GM13976 (cell line): ENCODE measurements around the gene CCDC126.

Experiments used
- DNase-seq: peaks from one replicate; pipeline ENCODE4 v3.0.0; 2012; ENCODE audit warnings: low spot score
- in situ Hi-C: fragments of 300-500 bp; cut with MboI; formaldehyde crosslinking; loops from one replicate; pipeline ENCODE4 v1.12.0; 2022; ENCODE audit warnings: low sequenced_read_pairs, mixed read lengths, inconsistent platforms; ENCODE audit not compliant: unreplicated experiment
- TF ChIP-seq, protein P1 (sequence below): IDR thresholded peaks from 2 replicates; pipeline ENCODE4 v1.5.1; 2012; ENCODE audit warnings: borderline replicate concordance, mild to moderate bottlenecking; ENCODE audit not compliant: insufficient read depth; ENCODE audit errors: extremely low read depth, missing control alignments, control extremely low read depth

Gene CCDC126

DNA sequence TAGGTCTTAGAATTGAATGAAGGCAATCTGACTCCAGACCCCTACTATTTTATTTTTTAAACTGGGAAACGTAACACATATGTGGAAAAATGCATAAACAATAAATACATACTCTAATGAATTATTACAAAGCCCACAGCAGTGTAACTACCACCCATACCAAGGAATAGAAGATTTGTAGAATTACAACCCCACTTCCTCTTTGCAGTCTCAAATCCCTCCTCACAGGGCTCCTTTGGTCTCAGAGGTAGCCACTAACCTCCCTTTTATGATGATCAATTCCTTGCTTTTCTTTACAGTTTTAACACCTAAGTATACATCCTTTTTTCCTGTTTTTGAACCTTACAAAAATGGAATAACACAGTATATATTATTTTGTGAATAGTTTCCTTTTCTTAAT lies 6.7 kb upstream of the CCDC126 start:
- no peak for DNase-seq
- in situ Hi-C loops, result no loop called here
- TF ChIP-seq, protein P1, sequence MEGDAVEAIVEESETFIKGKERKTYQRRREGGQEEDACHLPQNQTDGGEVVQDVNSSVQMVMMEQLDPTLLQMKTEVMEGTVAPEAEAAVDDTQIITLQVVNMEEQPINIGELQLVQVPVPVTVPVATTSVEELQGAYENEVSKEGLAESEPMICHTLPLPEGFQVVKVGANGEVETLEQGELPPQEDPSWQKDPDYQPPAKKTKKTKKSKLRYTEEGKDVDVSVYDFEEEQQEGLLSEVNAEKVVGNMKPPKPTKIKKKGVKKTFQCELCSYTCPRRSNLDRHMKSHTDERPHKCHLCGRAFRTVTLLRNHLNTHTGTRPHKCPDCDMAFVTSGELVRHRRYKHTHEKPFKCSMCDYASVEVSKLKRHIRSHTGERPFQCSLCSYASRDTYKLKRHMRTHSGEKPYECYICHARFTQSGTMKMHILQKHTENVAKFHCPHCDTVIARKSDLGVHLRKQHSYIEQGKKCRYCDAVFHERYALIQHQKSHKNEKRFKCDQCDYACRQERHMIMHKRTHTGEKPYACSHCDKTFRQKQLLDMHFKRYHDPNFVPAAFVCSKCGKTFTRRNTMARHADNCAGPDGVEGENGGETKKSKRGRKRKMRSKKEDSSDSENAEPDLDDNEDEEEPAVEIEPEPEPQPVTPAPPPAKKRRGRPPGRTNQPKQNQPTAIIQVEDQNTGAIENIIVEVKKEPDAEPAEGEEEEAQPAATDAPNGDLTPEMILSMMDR, result no peak

DNA sequence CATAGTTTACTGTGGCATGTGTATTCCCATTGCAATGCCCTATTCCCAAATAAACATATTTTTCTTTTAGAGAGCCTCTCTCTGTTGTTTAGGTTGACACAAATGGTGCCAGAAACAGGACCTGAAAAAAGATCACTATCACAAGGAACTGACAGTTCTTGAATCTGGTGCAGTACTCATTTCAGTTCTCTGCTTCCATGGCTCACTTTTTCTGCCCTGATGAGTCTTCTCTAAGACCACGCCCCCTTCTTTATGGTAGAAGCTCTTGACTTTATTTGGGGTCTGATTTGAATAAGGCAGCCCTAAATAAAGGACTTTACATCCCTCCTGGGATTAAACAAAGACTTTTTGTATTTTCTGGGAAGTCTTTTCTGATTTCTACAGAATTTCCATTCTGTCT lies 3.5 kb upstream of the CCDC126 start:
- in situ Hi-C loops, result no loop called here
- DNase-seq, result peak; percentile 42
- TF ChIP-seq, protein P1, result no peak

DNA sequence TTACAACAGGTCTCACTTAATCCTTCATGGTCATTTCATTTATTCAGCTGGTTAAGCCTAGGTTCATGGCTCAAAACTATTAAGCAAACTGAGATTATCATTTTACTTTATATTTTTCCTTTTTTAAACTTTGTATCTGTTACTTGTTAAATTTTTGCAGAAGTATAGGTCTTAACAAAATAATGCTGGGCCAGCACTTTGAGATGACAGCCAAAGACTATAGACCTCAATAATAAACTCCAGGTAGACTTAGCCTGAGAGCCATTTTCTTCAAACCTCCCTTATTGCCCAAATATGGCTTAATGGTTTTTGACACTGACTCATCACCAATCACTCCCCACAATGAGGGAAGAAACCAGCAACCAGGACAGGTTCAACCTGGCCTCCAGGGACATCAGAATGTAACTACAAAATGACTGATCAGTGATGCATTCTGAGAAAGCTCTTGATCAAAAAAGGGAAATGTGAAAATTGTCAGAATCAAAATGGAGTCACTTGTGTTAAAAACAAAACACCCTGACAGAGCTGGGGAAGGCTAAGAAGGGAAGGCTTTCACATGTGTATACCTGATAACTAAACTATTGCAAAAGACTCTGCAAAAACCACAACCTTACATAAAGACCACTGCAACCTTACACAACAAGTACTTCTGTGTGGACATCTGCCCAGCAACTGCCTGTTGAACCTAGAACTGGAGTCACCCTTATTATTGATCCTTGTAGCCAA lies 2.1 kb upstream of the CCDC126 start:
- in situ Hi-C loops, result no loop called here
- peak; percentile 79 for DNase-seq
- TF ChIP-seq, protein P1, result no peak

DNA sequence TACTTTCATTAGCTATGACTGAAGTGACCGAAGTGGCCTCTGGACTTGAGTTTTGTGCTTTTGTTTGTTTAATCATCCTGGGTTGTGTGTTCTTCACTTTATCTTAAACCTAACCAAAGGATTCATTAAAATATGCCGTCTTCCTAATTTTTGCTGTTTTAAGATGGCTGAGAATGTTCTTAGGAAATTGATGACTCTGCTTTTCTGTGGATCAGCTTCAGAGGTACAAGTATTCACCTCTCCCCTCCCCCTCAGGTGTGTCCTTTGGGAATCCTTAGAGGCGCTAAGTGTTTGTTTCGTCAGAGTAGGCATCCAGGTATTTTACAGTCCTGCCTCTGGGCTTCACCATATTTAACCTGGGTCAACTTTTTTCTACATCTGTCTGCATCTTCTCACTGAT lies 1.1 kb downstream of the CCDC126 start:
- in situ Hi-C loops, result no loop called here
- TF ChIP-seq, protein P1, result no peak
- DNase-seq, result no peak

DNA sequence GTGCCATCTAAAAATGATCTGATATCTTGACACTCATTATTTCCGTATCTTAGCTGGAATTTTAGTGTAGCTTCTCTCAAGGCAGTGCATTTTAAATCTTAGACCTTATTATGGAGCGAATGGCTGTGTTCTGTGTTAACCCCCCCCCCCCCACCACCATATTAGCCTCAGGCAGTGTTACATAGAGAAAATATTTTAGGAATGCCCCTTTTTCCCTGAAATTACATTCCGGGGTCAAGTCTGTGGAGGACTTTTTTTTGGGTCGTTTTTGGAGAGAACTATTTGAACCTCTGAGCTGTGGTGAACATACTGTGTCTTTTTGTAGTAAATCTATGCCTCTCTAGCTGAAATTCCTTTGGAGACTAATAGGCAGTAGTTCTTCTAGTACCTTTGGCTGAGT lies 3.1 kb downstream of the CCDC126 start:
- TF ChIP-seq, protein P1, result no peak
- no peak for DNase-seq
- in situ Hi-C loops, result no loop called here

DNA sequence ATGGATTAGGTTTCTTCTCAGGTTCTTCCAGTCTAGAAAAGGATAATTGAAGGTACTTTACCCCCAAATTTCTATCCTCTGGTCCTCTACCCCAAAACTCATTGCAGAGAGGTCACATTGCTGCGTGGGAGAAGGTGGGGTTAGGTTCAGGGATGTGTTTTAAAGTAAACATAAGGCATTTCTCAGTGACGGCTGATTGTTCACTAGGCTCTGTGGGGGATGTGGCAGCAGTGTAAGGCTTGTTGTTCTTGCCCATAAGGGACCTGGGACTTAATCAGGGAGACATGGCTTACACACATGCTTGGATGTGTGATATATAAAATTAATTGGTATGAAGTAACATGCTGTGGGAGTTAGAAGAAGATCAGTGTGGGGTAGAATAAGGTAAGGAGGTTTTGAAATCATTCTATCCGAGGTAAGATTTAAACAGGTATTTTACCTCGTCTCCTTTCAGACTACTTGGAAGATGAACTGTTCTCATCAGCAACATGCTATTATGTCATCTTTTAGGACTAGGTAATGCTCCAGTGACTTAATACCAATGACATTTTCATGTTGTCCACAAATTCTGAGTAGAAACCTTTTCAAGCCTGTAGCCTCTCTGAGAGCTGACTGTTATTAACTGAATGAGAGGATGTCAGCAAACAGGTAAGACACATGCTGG lies 6.6 kb downstream of the CCDC126 start:
- in situ Hi-C loops, result no loop called here
- TF ChIP-seq, protein P1, result no peak
- no peak for DNase-seq
